Fibroblast of the aortic adventitia (primary cell): Measurements from ENCODE around the gene OMD. TPM values are rescaled to one million over a fixed set of nuclear protein-coding genes. Genes with fewer than 3 reads are reported as not detected.

Experiments
- DNase-seq: peaks from one replicate; pipeline ENCODE4 v3.0.0-alpha.2; 2010; ENCODE audit warnings: low read depth
- H3K4me3 ChIP-seq: 2 replicates; pipeline ENCODE4 v1.5.1; 2011; ENCODE audit warnings: low read depth, mild to moderate bottlenecking, control low read depth, low read length, moderate library complexity
- CTCF ChIP-seq: IDR thresholded peaks from 2 replicates; pipeline ENCODE4 v1.5.1; 2011; ENCODE audit warnings: mild to moderate bottlenecking, low read length, control low read depth, inconsistent platforms; ENCODE audit not compliant: insufficient read depth
- total RNA-seq: library from RNA; depleted of rRNA; stranded (reverse); fragments of >200 nt; gene quantifications from 2 replicates; pipeline ENCODE4 v1.2.3, GENCODE V29; 2012; ENCODE audit warnings: low replicate concordance

Gene OMD
- total RNA-seq = 0.33 and 16.1 TPM in 2 replicates

GRCh38 chr9:92424340-92424739, at the start of gene OMD:
OMD (minus strand) TSS chr9:92424471; CDS start chr9:92417558, 6,913 bp downstream.
- H3K4me3 ChIP-seq = peak within 1 kb of the TSS; percentile 13
- TF ChIP-seq CTCF = no peak
- DNase-seq = peak; percentile 54

GRCh38 chr9:92468206-92468605, 43.9 kb upstream of the OMD start:
- DNase-seq = no peak

GRCh38 chr9:92467511-92467910, 43.2 kb upstream of the OMD start:
- no peak for DNase-seq
- no peak overlapping the region for H3K4me3 ChIP-seq

More at GRCh38 chr9:92468206-92468605, 43.9 kb upstream of the OMD start:
- H3K4me3 ChIP-seq = no peak overlapping the region
- TF ChIP-seq CTCF = no peak

GRCh38 chr9:92467041-92467440, 42.8 kb upstream of the OMD start:
- peak; percentile 41 for DNase-seq
- H3K4me3 ChIP-seq = no peak overlapping the region
- no peak for TF ChIP-seq CTCF

More at GRCh38 chr9:92467511-92467910, 43.2 kb upstream of the OMD start:
- no peak for TF ChIP-seq CTCF

GRCh38 chr9:92463984-92464383, 39.7 kb upstream of the OMD start:
- DNase-seq = peak; percentile 94
- no peak for TF ChIP-seq CTCF
- no peak overlapping the region for H3K4me3 ChIP-seq

GRCh38 chr9:92463387-92463786, 39.1 kb upstream of the OMD start:
- DNase-seq = no peak
- no peak for TF ChIP-seq CTCF
- H3K4me3 ChIP-seq = no peak overlapping the region

GRCh38 chr9:92457576-92457975, 33.3 kb upstream of the OMD start:
- no peak overlapping the region for H3K4me3 ChIP-seq
- TF ChIP-seq CTCF = no peak
- DNase-seq = no peak
